GM12872 (cell line): ENCODE measurements around the gene HDAC8.

Experiments
- CTCF ChIP-seq: IDR thresholded peaks from 3 replicates; pipeline ENCODE4 v1.5.1; 2011; ENCODE audit warnings: low read depth, mild to moderate bottlenecking, low read length, moderate library complexity; ENCODE audit not compliant: insufficient read depth

Gene HDAC8

GRCh38 chrX:72466493-72466892, 106.2 kb downstream of the HDAC8 start:
- TF ChIP-seq CTCF = no peak

GRCh38 chrX:72465889-72466288, 106.8 kb downstream of the HDAC8 start:
- no peak for TF ChIP-seq CTCF

GRCh38 chrX:72461766-72462165, 110.9 kb downstream of the HDAC8 start:
- TF ChIP-seq CTCF = no peak

- no peak for TF ChIP-seq CTCF
Measured at GRCh38 chrX:72461288-72461687, 111.4 kb downstream of the HDAC8 start.

GRCh38 chrX:72460715-72461114, 111.9 kb downstream of the HDAC8 start:
- no peak for TF ChIP-seq CTCF

GRCh38 chrX:72436010-72436409, 136.6 kb downstream of the HDAC8 start:
- TF ChIP-seq CTCF = no peak

GRCh38 chrX:72430405-72430968, 142.2 kb downstream of the HDAC8 start:
- no peak for TF ChIP-seq CTCF
